NB4 (cell line): ENCODE results near the gene FKBP1C.
"Not testable (repeated sequence)": the region's sequence is repeated elsewhere in the genome, so short reads cannot be mapped to it uniquely, and the experiment has no call there.

Experiments used
- DNase-seq: peaks from one replicate; pipeline ENCODE4 v3.0.0; 2010; ENCODE audit warnings: low read depth
- H3K4me3 ChIP-seq: one replicate; pipeline ENCODE4 v1.5.1; 2011; ENCODE audit warnings: mild to moderate bottlenecking, low read depth, low read length, moderate library complexity
- CTCF ChIP-seq: IDR thresholded peaks from one replicate; pipeline ENCODE4 v1.5.1; 2012; ENCODE audit warnings: low read depth, low read length
- MAX ChIP-seq: IDR thresholded peaks from 2 replicates; pipeline ENCODE4 v1.6.1; 2011; ENCODE audit warnings: low read depth, low read length
- MYC ChIP-seq: IDR thresholded peaks from 2 replicates; pipeline ENCODE4 v1.6.1; 2011; ENCODE audit warnings: low read depth, low read length
- POLR2A ChIP-seq: IDR thresholded peaks from 2 replicates; pipeline ENCODE4 v1.6.1; 2011; ENCODE audit warnings: mild to moderate bottlenecking; ENCODE audit not compliant: insufficient read length; ENCODE audit errors: extremely low read depth

FKBP1C gene

GRCh38 chr6:63211343-63211742, at the start of gene FKBP1C:
TSS of gene FKBP1C (plus strand) at chr6:63211469.
- not testable (repeated sequence) for H3K4me3 ChIP-seq

GRCh38 chr6:63164047-63164803, 47.0 kb upstream of the FKBP1C start:
- not testable (repeated sequence) for DNase-seq

More at GRCh38 chr6:63211343-63211742, at the start of gene FKBP1C:
- not testable (repeated sequence) for DNase-seq

GRCh38 chr6:63174173-63174572, 37.1 kb upstream of the FKBP1C start:
- TF ChIP-seq MAX, result no peak
- no peak for TF ChIP-seq CTCF
- TF ChIP-seq POLR2A, result no peak
- no peak for TF ChIP-seq MYC
- no peak overlapping the region for H3K4me3 ChIP-seq
- no peak for DNase-seq

More at GRCh38 chr6:63164047-63164803, 47.0 kb upstream of the FKBP1C start:
- not testable (repeated sequence) for H3K4me3 ChIP-seq

- no peak for DNase-seq
- no peak overlapping the region for H3K4me3 ChIP-seq
- TF ChIP-seq CTCF (no peak), POLR2A (no peak), MAX (no peak), MYC (no peak)
Observed at GRCh38 chr6:63176181-63176580, 35.1 kb upstream of the FKBP1C start.

GRCh38 chr6:63180367-63180766, 30.9 kb upstream of the FKBP1C start:
- TF ChIP-seq POLR2A (no peak), MYC (no peak), MAX (no peak), CTCF (no peak)
- no peak overlapping the region for H3K4me3 ChIP-seq
- no peak for DNase-seq

- H3K4me3 ChIP-seq, result no peak overlapping the region
- no peak for TF ChIP-seq CTCF
- no peak for TF ChIP-seq POLR2A
- no peak for TF ChIP-seq MAX
- no peak for TF ChIP-seq MYC
- no peak for DNase-seq
Observed at GRCh38 chr6:63186970-63187369, 24.3 kb upstream of the FKBP1C start.

GRCh38 chr6:63188828-63189227, 22.4 kb upstream of the FKBP1C start:
- TF ChIP-seq POLR2A (no peak), CTCF (no peak)
- H3K4me3 ChIP-seq, result no peak overlapping the region
- DNase-seq, result peak; percentile 9
